KMS-11 (cell line): ENCODE data around the gene C1orf56.
"Not testable (repeated sequence)": the region's sequence is repeated elsewhere in the genome, so short reads cannot be mapped to it uniquely, and the experiment has no call there.

ENCODE experiments used
- H2AFZ ChIP-seq: fragments of 200-600 bp; sonication (generic); 2 replicates; pipeline ENCODE4 v1.6.1; 2016; ENCODE audit warnings: antibody characterized with exemption, mixed run types, low read depth
- H3K27ac ChIP-seq: fragments of 200-600 bp; sonication (generic); 2 replicates; pipeline ENCODE4 v1.6.1; 2016; ENCODE audit warnings: mild to moderate bottlenecking, mixed run types
- H3K27me3 ChIP-seq: fragments of 200-600 bp; sonication (generic); 2 replicates; pipeline ENCODE4 v1.6.1; 2017; ENCODE audit warnings: mild to moderate bottlenecking, low read depth, mixed run types, moderate library complexity; ENCODE audit not compliant: insufficient read depth
- H3K36me3 ChIP-seq: fragments of 200-600 bp; sonication (generic); 2 replicates; pipeline ENCODE4 v1.6.1; 2017; ENCODE audit warnings: mild to moderate bottlenecking, mixed run types; ENCODE audit not compliant: insufficient read depth
- H3K4me1 ChIP-seq: fragments of 200-600 bp; sonication (generic); 2 replicates; pipeline ENCODE4 v1.6.1; 2016; ENCODE audit warnings: mild to moderate bottlenecking, low read depth, mixed run types; ENCODE audit not compliant: poor library complexity, severe bottlenecking
- H3K4me2 ChIP-seq: fragments of 200-600 bp; sonication (generic); 2 replicates; pipeline ENCODE4 v1.7.0; 2016; ENCODE audit warnings: mild to moderate bottlenecking, mixed run types
- H3K4me3 ChIP-seq: fragments of 200-600 bp; sonication (generic); IDR thresholded peaks from 2 replicates; pipeline ENCODE4 v1.6.1; 2017; ENCODE audit warnings: low read depth, low read length, mixed read lengths; ENCODE audit not compliant: insufficient read depth
- H3K79me2 ChIP-seq: fragments of 200-600 bp; sonication (generic); 2 replicates; pipeline ENCODE4 v1.6.1; 2016; ENCODE audit warnings: low read depth, mixed run types; ENCODE audit not compliant: insufficient read depth
- H3K9ac ChIP-seq: fragments of 200-600 bp; sonication (generic); 2 replicates; pipeline ENCODE4 v1.6.1; 2016; ENCODE audit warnings: mild to moderate bottlenecking, mixed run types
- H4K20me1 ChIP-seq: fragments of 200-600 bp; sonication (generic); 2 replicates; pipeline ENCODE4 v1.6.1; 2016; ENCODE audit warnings: mild to moderate bottlenecking, mixed run types; ENCODE audit not compliant: insufficient read depth
- CTCF ChIP-seq: fragments of 200-600 bp; sonication (generic); conservative IDR thresholded peaks from 2 replicates; pipeline ENCODE4 v1.6.1; 2017; ENCODE audit warnings: low read depth, mild to moderate bottlenecking, antibody characterized with exemption, low read length, moderate library complexity, mixed read lengths

C1orf56 gene

GRCh38 chr1:151070474-151071276 is 23.1 kb downstream of the C1orf56 start, which contains the start of gene GABPB2:
Gene GABPB2 (plus strand): TSS chr1:151070761. CDS start chr1:151088190, 17,429 bp downstream.
- H3K79me2 ChIP-seq, result peaks cover 12% of the 10 kb centered on the region
- TF ChIP-seq CTCF, result peak; percentile 99
- H2AFZ ChIP-seq, result peak within 1 kb of the TSS; percentile 98

GRCh38 chr1:151072224-151072623 is 24.7 kb downstream of the C1orf56 start:
- Histone ChIP-seq H3K4me3 (no peak overlapping the region), H2AFZ (no peak overlapping the region), H3K79me2 (peaks cover 12% of the 10 kb centered on the region)

More at GRCh38 chr1:151070474-151071276, 23.1 kb downstream of the C1orf56 start, which contains the start of gene GABPB2:
- Histone ChIP-seq H3K27me3 (no peaks in the 10 kb centered on the region), H3K4me1 (peaks cover 19% of the 10 kb centered on the region), H3K27ac (peak within 1 kb of the TSS; percentile 92), H3K4me2 (peak within 1 kb of the TSS; percentile 58), H3K4me3 (peak within 1 kb of the TSS; percentile 99), H3K9ac (peak within 1 kb of the TSS; percentile 96), H3K36me3 (no peaks in the 10 kb centered on the region), H4K20me1 (no peaks in the 10 kb centered on the region)

GRCh38 chr1:151085953-151086559 is 38.5 kb downstream of the C1orf56 start:
- no peak overlapping the region for H3K4me3 ChIP-seq
- no peaks in the 10 kb centered on the region for H4K20me1 ChIP-seq
- H3K4me1 ChIP-seq, result peaks cover 7% of the 10 kb centered on the region
- H3K9ac ChIP-seq, result no peak overlapping the region
- H3K36me3 ChIP-seq, result no peaks in the 10 kb centered on the region
- TF ChIP-seq CTCF, result no peak
- H3K27me3 ChIP-seq, result no peaks in the 10 kb centered on the region
- H3K27ac ChIP-seq, result no peak overlapping the region
- H2AFZ ChIP-seq, result no peak overlapping the region
- no peaks in the 10 kb centered on the region for H3K79me2 ChIP-seq
- no peak overlapping the region for H3K4me2 ChIP-seq

More at GRCh38 chr1:151072224-151072623, 24.7 kb downstream of the C1orf56 start:
- peaks cover 19% of the 10 kb centered on the region for H3K4me1 ChIP-seq
- no peaks in the 10 kb centered on the region for H3K27me3 ChIP-seq
- TF ChIP-seq CTCF, result no peak
- no peak overlapping the region for H3K27ac ChIP-seq
- no peak overlapping the region for H3K9ac ChIP-seq
- H3K4me2 ChIP-seq, result no peak overlapping the region
- H3K36me3 ChIP-seq, result no peaks in the 10 kb centered on the region
- no peaks in the 10 kb centered on the region for H4K20me1 ChIP-seq

- not testable (repeated sequence) for H3K4me2 ChIP-seq, H3K4me3 ChIP-seq, H3K27me3 ChIP-seq, H3K27ac ChIP-seq, H4K20me1 ChIP-seq, H3K36me3 ChIP-seq, H3K9ac ChIP-seq, H3K4me1 ChIP-seq, H3K79me2 ChIP-seq, H2AFZ ChIP-seq
These were observed 49.9 kb downstream of the C1orf56 start for GRCh38 chr1:151097426-151097825.
